Neural progenitor cell (in vitro differentiated cells): Measurements from ENCODE around the gene PARP6.
A peak's percentile ranks its signal among the peaks of the same experiment; 100 is the strongest.

Experiments used
- EZH2 ChIP-seq: fragments of 200-600 bp; sonication (generic); IDR thresholded peaks from 2 replicates; pipeline ENCODE4 v1.6.1; 2017; ENCODE audit warnings: antibody characterized with exemption, mild to moderate bottlenecking, moderate library complexity
- EZH2phosphoT487 ChIP-seq: fragments of 200-600 bp; sonication (generic); IDR thresholded peaks from 2 replicates; pipeline ENCODE4 v1.6.1; 2017; ENCODE audit warnings: antibody characterized with exemption
- TF ChIP-seq, protein P1 (sequence below): fragments of 200-600 bp; sonication (generic); IDR thresholded peaks from 2 replicates; pipeline ENCODE4 v1.5.1; 2017; ENCODE audit warnings: antibody characterized with exemption, mild to moderate bottlenecking

DNA sequence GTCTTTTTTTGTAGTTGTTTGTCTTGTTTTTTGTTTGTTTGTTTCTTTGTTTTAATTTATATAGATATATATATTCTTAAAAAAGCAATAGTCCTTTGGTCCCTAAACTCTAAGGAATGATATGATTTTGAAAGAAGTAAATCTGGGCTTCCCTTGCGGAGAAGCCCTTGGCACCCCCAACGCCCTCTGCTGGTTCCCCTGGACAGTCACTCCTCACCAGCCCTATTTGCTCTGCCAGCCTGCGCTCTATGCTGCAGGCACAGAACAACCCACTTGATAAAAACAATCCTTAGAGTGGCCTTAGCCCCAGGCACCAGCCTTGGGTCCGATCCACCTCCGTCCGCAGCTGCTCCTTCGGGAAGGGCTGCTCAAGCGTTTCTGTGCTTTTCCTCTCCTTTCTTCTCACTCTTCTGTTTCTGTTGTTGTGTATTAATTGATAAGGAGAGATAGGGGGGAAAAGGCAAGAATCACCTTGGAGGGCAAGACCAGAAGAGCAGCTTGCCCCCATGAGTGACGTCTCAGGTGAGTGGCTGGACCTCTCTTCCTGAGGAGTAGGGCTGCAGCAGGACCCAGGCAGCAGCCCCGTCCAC, 13.7 kb upstream of the PARP6 start:
- TF ChIP-seq, protein P1, sequence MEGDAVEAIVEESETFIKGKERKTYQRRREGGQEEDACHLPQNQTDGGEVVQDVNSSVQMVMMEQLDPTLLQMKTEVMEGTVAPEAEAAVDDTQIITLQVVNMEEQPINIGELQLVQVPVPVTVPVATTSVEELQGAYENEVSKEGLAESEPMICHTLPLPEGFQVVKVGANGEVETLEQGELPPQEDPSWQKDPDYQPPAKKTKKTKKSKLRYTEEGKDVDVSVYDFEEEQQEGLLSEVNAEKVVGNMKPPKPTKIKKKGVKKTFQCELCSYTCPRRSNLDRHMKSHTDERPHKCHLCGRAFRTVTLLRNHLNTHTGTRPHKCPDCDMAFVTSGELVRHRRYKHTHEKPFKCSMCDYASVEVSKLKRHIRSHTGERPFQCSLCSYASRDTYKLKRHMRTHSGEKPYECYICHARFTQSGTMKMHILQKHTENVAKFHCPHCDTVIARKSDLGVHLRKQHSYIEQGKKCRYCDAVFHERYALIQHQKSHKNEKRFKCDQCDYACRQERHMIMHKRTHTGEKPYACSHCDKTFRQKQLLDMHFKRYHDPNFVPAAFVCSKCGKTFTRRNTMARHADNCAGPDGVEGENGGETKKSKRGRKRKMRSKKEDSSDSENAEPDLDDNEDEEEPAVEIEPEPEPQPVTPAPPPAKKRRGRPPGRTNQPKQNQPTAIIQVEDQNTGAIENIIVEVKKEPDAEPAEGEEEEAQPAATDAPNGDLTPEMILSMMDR, result peak; percentile 70
- TF ChIP-seq EZH2 (no peak), EZH2phosphoT487 (no peak)
